Measurements from ENCODE around the gene SAMD9. TPM values are rescaled to one million over a fixed set of nuclear protein-coding genes. Genes with fewer than 3 reads are reported as not detected.

The SAMD9 gene
- total RNA-seq, 1 experiment from 2014 or later: not detected

DNA sequence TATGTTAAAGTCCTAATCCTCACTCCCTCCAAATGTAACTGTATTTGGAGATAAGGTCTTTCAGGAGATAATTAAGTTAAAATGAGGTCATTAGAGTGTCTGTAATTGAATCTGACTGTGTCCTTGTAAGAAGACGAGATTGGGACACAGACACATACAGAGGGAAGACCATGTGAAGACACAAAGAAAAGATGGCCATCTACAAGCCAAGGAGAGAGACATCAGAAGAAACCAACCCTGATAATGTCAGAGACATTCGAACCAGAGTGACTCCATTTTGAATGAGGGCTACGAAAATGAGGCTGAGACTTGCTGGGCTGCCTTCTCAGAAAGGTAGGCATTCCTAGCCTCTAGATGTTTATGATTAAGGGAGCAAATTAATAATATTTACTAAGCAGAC is 30.9 kb upstream of the SAMD9 start:
- Histone ChIP-seq H2BK12ac (ENCODE audit: insufficient read length, low read depth, low read length) (no peak overlapping the region), H3K23me2 (ENCODE audit: insufficient read length, low read depth, low read length, poor library complexity, severe bottlenecking) (no peaks in the 10 kb centered on the region), H2AFZ (ENCODE audit: low read length) (no peak overlapping the region), H3K18ac (ENCODE audit: insufficient read length, low read depth, low read length) (no peak overlapping the region), H3K27me3 (ENCODE audit: insufficient read depth, low read length) (no peaks in the 10 kb centered on the region), H3K9ac (ENCODE audit: extremely low read depth, insufficient read length, low read length) (no peak overlapping the region), H2BK5ac (ENCODE audit: insufficient read length, low read length) (no peak overlapping the region), H4K20me1 (ENCODE audit: control insufficient read depth, insufficient read depth, insufficient read length) (peaks cover 3% of the 10 kb centered on the region), H3K79me2 (ENCODE audit: insufficient read depth, low read length) (no peaks in the 10 kb centered on the region), H3K23ac (ENCODE audit: insufficient read length, low read depth, low read length) (no peak overlapping the region), H3K4me2 (ENCODE audit: insufficient read depth, insufficient read length, low read length) (no peak overlapping the region), H3K79me1 (ENCODE audit: insufficient read depth, low read depth, low read length, poor library complexity, severe bottlenecking) (no peaks in the 10 kb centered on the region), H3K4ac (ENCODE audit: low read depth, low read length) (no peak overlapping the region), H2BK120ac (ENCODE audit: low read depth, low read length, poor library complexity, severe bottlenecking) (no peak overlapping the region), H2BK15ac (ENCODE audit: low read depth, low read length) (no peak overlapping the region), H4K91ac (ENCODE audit: insufficient read length, low read depth, low read length) (no peak overlapping the region), H2AK5ac (ENCODE audit: insufficient read length, low read length) (no peak overlapping the region), H3K27ac (ENCODE audit: insufficient read length, low read depth, low read length) (no peak overlapping the region), H2BK20ac (ENCODE audit: low read depth, low read length, poor library complexity, severe bottlenecking) (no peak overlapping the region), H3K4me1 (ENCODE audit: insufficient read depth, low read length) (no peaks in the 10 kb centered on the region; the same call in 1 of the 2 replicates), H4K8ac (replicated peaks; ENCODE audit: insufficient read length, low read depth, low read length) (no peak overlapping the region), H4K5ac (ENCODE audit: insufficient read length, low read depth, low read length) (no peak overlapping the region), H3K14ac (ENCODE audit: insufficient read depth, low read length) (no peak overlapping the region), H3K56ac (ENCODE audit: insufficient read length, low read depth, low read length) (no peak overlapping the region), H3K9me3 (ENCODE audit: control insufficient read depth, low read depth, low read length) (no peaks in the 10 kb centered on the region), H3T11ph (ENCODE audit: low read length) (no peak overlapping the region)
- Mint-ChIP-seq H3K4me1 (peaks cover 3 to 19% of the 10 kb centered on the region in 2 experiments; a peak in 3 of 4 replicates), H3K27me3 (ENCODE audit: low read depth) (no peaks in the 10 kb centered on the region; the same call in none of the 2 replicates), H3K36me3 (ENCODE audit: insufficient read depth in 1 of 3, low read depth in 3 of 3) (no peaks in the 10 kb centered on the region), H3K4me3 (no peak overlapping the region), H3K27ac (no peak overlapping the region), H3K9me3 (no peaks in the 10 kb centered on the region)
- no peak for DNase-seq
- TF ChIP-seq, protein P1, sequence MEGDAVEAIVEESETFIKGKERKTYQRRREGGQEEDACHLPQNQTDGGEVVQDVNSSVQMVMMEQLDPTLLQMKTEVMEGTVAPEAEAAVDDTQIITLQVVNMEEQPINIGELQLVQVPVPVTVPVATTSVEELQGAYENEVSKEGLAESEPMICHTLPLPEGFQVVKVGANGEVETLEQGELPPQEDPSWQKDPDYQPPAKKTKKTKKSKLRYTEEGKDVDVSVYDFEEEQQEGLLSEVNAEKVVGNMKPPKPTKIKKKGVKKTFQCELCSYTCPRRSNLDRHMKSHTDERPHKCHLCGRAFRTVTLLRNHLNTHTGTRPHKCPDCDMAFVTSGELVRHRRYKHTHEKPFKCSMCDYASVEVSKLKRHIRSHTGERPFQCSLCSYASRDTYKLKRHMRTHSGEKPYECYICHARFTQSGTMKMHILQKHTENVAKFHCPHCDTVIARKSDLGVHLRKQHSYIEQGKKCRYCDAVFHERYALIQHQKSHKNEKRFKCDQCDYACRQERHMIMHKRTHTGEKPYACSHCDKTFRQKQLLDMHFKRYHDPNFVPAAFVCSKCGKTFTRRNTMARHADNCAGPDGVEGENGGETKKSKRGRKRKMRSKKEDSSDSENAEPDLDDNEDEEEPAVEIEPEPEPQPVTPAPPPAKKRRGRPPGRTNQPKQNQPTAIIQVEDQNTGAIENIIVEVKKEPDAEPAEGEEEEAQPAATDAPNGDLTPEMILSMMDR (conservative IDR thresholded peaks at IDR 0.05): no peak
- no CpG with 5 or more reads among the region's 3 CpGs for WGBS (ENCODE audit: extremely low coverage, insufficient read length, low lambda C conversion rate)

All from H9 (cell line).